Measurements from ENCODE around the gene IFI16. TPM values are rescaled to one million over a fixed set of nuclear protein-coding genes. Genes with fewer than 3 reads are reported as not detected.
"Not testable (repeated sequence)": the region's sequence is repeated elsewhere in the genome, so short reads cannot be mapped to it uniquely, and the experiment has no call there.

Gene IFI16
- total RNA-seq, 2 experiments from 2014 or later: 388 to 393 TPM

DNA sequence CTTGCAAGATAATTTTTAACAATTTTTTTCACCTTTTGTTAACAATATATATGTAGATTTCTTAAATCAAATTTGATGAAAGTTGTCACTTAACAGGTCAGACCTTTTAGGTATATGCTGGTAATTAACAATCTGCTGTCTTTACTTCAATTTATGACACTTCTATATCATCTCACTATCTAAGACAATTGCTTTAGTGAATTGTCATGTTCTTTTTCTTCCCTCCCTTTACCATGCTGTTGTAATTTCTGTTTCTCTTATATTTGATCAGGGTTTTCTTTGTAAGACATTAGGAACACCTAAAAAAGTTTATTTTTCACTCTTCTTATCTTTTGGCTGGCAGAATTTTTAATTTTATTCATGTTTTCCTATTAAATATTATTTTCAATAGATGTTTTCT is 2.0 kb downstream of the IFI16 start:
- peak overlapping the region; percentile 96 for H3K27ac Mint-ChIP-seq

DNA sequence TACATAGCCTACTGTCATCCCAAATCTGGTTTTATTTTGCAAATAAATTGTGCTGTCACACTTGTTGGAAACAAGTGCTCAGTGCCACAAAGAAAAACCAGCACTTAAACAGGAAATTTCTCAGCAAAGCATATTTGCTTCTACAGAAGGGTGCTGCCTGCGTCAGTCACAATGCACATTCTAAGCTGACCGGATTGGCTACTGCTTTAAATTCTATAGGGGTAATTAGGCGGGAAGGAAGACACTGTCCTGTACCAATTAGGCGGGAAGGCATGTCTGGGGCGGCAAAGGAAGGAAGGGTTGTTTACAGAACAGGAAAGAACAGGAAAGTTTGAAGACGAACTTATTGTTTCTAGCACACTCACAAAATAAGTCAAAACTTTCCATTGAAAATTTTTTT is 2.8 kb downstream of the IFI16 start:
- peak; percentile 89 for DNase-seq
- Mint-ChIP-seq H3K27me3 (no peaks in the 10 kb centered on the region), H3K4me1 (peaks cover 51% of the 10 kb centered on the region), H3K36me3 (peaks cover 78% of the 10 kb centered on the region), H3K27ac (peak overlapping the region; percentile 96), H3K4me3 (peak overlapping the region; percentile 89), H3K9me3 (ENCODE audit: low read depth) (no peaks in the 10 kb centered on the region)
- peak; percentile 64 for ATAC-seq
- CTCF ChIA-PET: interaction anchor here (1.0 to 1.8 kb wide), 2 partner anchors 14 to 59 kb away, joined by 4 to 9 read pairs; no protein-coding TSS in a partner anchor

More for the DNA sequence above, 2.0 kb downstream of the IFI16 start:
- CTCF ChIA-PET: interaction anchor here (2.3 kb wide), 1 partner anchor 77 kb away, joined by 6 read pairs; no protein-coding TSS in a partner anchor
- no peaks in the 10 kb centered on the region for H3K9me3 Mint-ChIP-seq (ENCODE audit: low read depth)
- H3K4me3 Mint-ChIP-seq: peak overlapping the region; percentile 89
- DNase-seq (no peak), ATAC-seq (no peak)
- no peaks in the 10 kb centered on the region for H3K27me3 Mint-ChIP-seq
- peaks cover 53% of the 10 kb centered on the region for H3K4me1 Mint-ChIP-seq
- peaks cover 76% of the 10 kb centered on the region for H3K36me3 Mint-ChIP-seq

DNA sequence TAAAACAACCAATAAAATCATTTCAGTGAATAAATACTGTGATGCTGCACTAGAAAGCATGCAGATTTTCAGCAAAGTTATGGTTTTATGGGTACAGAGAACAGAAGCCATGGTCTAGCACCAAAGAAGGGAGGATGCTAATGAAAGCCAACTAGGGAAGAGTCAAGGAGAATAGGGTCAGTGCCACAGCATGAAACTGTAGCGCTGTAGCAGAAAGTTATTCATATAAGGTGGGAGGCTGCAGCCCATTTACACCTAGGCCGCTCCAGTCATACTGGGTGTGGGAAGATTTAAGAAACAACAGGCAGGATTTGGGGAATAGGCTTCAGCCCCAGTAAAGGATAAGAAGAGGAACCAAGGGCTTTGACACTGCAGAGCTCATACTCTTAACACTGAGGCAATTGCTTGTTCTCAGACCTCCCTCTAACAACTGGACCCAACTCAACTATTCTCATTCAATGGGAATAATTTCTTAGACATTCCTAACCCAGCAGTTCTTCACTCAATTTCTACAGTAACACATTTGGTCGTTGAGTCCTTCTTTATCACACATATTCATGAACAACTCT is 4.4 kb downstream of the IFI16 start:
- H3K36me3 Mint-ChIP-seq: peaks cover 86% of the 10 kb centered on the region
- ATAC-seq: no peak
- no peaks in the 10 kb centered on the region for H3K27me3 Mint-ChIP-seq
- peak overlapping the region; percentile 89 for H3K4me3 Mint-ChIP-seq
- peaks cover 50% of the 10 kb centered on the region for H3K4me1 Mint-ChIP-seq
- no peaks in the 10 kb centered on the region for H3K9me3 Mint-ChIP-seq (ENCODE audit: low read depth)
- no peak for DNase-seq
- peak overlapping the region; percentile 96 for H3K27ac Mint-ChIP-seq
- CTCF ChIA-PET: no interaction called here

DNA sequence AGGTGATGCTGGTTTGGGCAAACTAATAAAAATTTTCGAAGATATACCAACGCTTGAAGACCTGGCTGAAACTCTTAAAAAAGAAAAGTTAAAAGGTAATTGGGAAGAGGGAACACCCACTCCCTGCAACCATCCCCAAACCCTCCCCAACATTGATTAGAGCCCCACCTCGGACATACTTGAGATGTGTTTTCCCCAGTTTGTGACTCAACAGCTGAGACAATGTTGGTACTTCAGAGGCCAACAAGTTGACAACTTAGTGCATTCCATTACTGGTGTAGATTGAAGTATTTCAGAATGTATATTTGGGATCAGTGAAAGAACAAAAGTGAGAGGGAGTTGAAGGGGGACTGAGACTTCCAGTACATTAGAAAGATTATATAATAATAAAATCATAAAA is 5.1 kb downstream of the IFI16 start:
- CTCF ChIA-PET: no interaction called here
- no peaks in the 10 kb centered on the region for H3K9me3 Mint-ChIP-seq (ENCODE audit: low read depth)

GRCh38 chr1:159015440-159015909 is 5.8 kb downstream of the IFI16 start:
- Mint-ChIP-seq H3K9me3 (ENCODE audit: low read depth) (no peaks in the 10 kb centered on the region), H3K27me3 (no peaks in the 10 kb centered on the region), H3K4me1 (peaks cover 63% of the 10 kb centered on the region), H3K27ac (peak overlapping the region; percentile 92), H3K36me3 (peaks cover 89% of the 10 kb centered on the region), H3K4me3 (peak overlapping the region; percentile 89)
- ATAC-seq (peak; percentile 84), DNase-seq (peak; percentile 88)
- CTCF ChIA-PET: interaction anchor here (0.9 kb wide), 1 partner anchor 57 kb away, joined by 4 read pairs; no protein-coding TSS in a partner anchor

More for the DNA sequence above, 5.1 kb downstream of the IFI16 start:
- Mint-ChIP-seq H3K27ac (peak overlapping the region; percentile 96), H3K27me3 (no peaks in the 10 kb centered on the region), H3K36me3 (peaks cover 89% of the 10 kb centered on the region), H3K4me1 (peaks cover 57% of the 10 kb centered on the region), H3K4me3 (peak overlapping the region; percentile 89)
- DNase-seq: no peak
- no peak for ATAC-seq

GRCh38 chr1:159023723-159024122 is 14.0 kb downstream of the IFI16 start:
- Mint-ChIP-seq H3K27ac (no peak overlapping the region), H3K9me3 (ENCODE audit: low read depth) (no peaks in the 10 kb centered on the region)
- CTCF ChIA-PET: interaction anchor here (1.2 kb wide), 1 partner anchor 48 kb away, joined by 3 read pairs; no protein-coding TSS in a partner anchor

DNA sequence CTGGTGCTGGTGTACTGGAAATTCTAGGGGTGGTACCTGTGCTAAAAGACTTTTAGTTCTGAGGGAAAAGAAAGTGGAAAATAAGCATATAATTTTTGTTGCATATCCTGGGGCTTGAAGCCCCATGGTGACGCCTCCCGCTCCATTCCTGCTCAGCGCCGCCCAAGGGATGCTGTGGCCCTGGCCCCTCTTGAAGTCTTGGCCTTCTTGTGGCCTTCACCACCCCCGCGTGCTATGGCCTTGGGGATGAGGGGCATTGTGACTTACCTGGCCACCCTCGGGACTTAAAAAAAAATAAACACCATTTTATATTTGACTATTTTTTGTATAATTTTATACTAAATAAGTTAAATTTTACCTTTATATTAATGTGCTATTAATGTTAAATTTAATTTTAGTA is 15.3 kb downstream of the IFI16 start:
- ATAC-seq: no peak
- CTCF ChIA-PET: interaction anchor here (1.2 kb wide), 1 partner anchor 16 kb away, joined by 3 read pairs; no protein-coding TSS in a partner anchor
- Mint-ChIP-seq H3K36me3 (peaks cover 85% of the 10 kb centered on the region), H3K9me3 (ENCODE audit: low read depth) (no peaks in the 10 kb centered on the region), H3K27me3 (no peaks in the 10 kb centered on the region), H3K4me1 (peaks cover 77% of the 10 kb centered on the region), H3K27ac (no peak overlapping the region), H3K4me3 (no peak overlapping the region)
- no peak for DNase-seq

More at GRCh38 chr1:159023723-159024122, 14.0 kb downstream of the IFI16 start:
- Mint-ChIP-seq H3K4me3 (no peak overlapping the region), H3K4me1 (peaks cover 79% of the 10 kb centered on the region), H3K27me3 (no peaks in the 10 kb centered on the region), H3K36me3 (peaks cover 86% of the 10 kb centered on the region)
- ATAC-seq: no peak
- DNase-seq: no peak

DNA sequence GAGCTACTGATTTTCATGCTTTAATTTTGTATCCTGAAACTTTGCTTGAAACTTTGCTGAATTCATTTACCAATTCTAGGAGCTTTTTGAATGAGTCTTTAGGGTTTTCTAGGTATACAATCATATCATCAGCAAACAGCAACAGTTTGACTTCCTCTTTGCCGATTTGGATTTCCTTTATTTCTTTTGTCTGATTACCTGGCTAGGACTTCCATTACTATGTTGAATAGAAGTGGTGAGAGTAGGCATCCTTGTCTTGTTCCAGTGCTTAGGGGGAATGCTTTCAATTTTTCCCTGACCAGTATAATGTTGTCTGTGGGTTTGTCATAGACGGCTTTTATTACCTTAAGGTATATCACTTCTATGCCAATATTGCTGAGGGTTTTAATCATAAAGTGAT is 17.1 kb downstream of the IFI16 start:
- H3K27ac Mint-ChIP-seq: peak overlapping the region; percentile 14
- H3K9me3 Mint-ChIP-seq (ENCODE audit: low read depth); ATAC-seq; CTCF ChIA-PET; H3K27me3 Mint-ChIP-seq; DNase-seq: not testable (repeated sequence)
- peaks cover 82% of the 10 kb centered on the region for H3K36me3 Mint-ChIP-seq
- H3K4me3 Mint-ChIP-seq: peak overlapping the region; percentile 55
- H3K4me1 Mint-ChIP-seq: peaks cover 79% of the 10 kb centered on the region

- Mint-ChIP-seq H3K4me1 (peaks cover 76% of the 10 kb centered on the region), H3K27me3 (no peaks in the 10 kb centered on the region), H3K27ac (peak overlapping the region; percentile 37), H3K4me3 (no peak overlapping the region), H3K36me3 (peaks cover 84% of the 10 kb centered on the region), H3K9me3 (ENCODE audit: low read depth) (no peaks in the 10 kb centered on the region)
- CTCF ChIA-PET: interaction anchor here (1.7 to 2.4 kb wide), 2 partner anchors 10 to 43 kb away, joined by 4 to 6 read pairs; no protein-coding TSS in a partner anchor
- no peak for ATAC-seq
- no peak for DNase-seq
Observed at GRCh38 chr1:159030311-159030710, 20.6 kb downstream of the IFI16 start.

- peaks cover 71% of the 10 kb centered on the region for H3K4me1 Mint-ChIP-seq
- H3K27ac Mint-ChIP-seq: no peak overlapping the region
Observed at GRCh38 chr1:159030877-159031447, 21.3 kb downstream of the IFI16 start.

DNA sequence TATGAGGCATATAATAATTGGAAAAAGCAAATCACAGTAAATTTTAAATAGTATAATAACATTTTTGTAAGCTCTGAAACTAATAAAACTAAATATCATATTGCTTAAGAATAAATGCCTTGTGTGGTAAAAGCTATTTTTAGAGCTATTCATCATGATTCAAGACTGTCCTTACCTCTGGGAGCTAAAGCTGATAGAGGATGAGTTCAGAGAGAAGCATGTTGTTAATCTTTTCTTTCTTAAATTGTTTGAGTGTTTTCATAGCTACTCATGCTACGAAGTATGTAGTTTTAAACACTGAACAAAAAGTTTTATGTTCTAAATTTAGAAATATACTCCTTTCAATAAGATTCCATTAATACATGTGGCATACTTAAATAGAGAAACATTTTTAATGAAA is 30.5 kb downstream of the IFI16 start:
- Mint-ChIP-seq H3K27me3 (no peaks in the 10 kb centered on the region), H3K9me3 (ENCODE audit: low read depth) (no peaks in the 10 kb centered on the region), H3K36me3 (peaks cover 77% of the 10 kb centered on the region), H3K4me3 (no peak overlapping the region), H3K4me1 (peaks cover 43% of the 10 kb centered on the region), H3K27ac (no peak overlapping the region)
- DNase-seq (no peak), ATAC-seq (no peak)
- CTCF ChIA-PET: interaction anchor here (1.0 to 1.6 kb wide), 3 partner anchors 11 to 35 kb away, joined by 3 to 4 read pairs (median 3); no protein-coding TSS in a partner anchor

More at GRCh38 chr1:159030877-159031447, 21.3 kb downstream of the IFI16 start:
- H3K4me3 Mint-ChIP-seq: no peak overlapping the region
- no peaks in the 10 kb centered on the region for H3K27me3 Mint-ChIP-seq
- peaks cover 85% of the 10 kb centered on the region for H3K36me3 Mint-ChIP-seq
- ATAC-seq (no peak), DNase-seq (no peak)
- no peaks in the 10 kb centered on the region for H3K9me3 Mint-ChIP-seq (ENCODE audit: low read depth)
- CTCF ChIA-PET: interaction anchor here (1.5 to 2.4 kb wide), 2 partner anchors 28 to 42 kb away, joined by 3 to 6 read pairs; no protein-coding TSS in a partner anchor

DNA sequence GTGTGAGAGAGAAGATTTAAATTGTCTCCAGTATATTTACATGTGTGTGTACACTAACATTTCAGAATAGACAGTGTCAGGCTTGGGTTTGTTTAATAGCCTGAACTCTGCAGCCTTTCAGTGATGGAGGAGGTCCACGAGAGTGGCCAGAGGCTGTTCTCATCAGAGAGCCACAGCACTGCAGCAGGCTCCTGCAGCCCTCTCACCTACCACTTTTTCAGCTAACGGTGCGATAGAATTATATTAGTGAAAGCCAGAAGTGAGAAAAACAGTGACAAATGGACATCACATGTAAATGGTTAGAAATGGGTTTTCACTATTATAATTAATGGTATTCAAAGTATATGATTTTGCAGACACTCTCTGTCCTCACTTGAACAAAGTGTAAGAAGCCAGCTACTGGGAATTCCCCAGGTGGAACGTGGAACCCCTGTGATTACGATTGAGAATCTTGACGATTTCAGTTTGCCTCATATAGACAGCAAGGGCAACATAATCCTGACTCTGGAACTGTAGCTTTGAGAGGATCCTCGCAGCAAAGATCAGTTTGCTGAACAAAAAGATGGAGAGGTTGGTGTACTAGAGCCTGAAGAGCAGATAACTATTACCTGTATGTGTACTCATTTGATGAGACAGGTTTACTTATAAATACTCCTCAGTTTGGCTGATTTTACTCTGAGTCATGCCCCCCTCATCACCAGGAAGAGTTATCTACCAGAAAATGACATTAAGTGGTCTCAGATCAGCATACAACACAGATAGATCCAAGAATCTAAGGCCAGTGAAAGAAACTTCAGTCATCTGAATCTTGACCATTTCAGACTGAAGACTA is 31.4 kb downstream of the IFI16 start:
- DNase-seq (no peak), ATAC-seq (no peak)
- no peaks in the 10 kb centered on the region for H3K9me3 Mint-ChIP-seq (ENCODE audit: low read depth)
- H3K27ac Mint-ChIP-seq: no peak overlapping the region
- H3K4me1 Mint-ChIP-seq: peaks cover 43% of the 10 kb centered on the region
- no peak overlapping the region for H3K4me3 Mint-ChIP-seq
- H3K27me3 Mint-ChIP-seq: no peaks in the 10 kb centered on the region
- peaks cover 72% of the 10 kb centered on the region for H3K36me3 Mint-ChIP-seq
- CTCF ChIA-PET: interaction anchor here (1.0 to 1.6 kb wide), 4 partner anchors 12 to 23 kb away, joined by 3 to 5 read pairs (median 4); no protein-coding TSS in a partner anchor

DNA sequence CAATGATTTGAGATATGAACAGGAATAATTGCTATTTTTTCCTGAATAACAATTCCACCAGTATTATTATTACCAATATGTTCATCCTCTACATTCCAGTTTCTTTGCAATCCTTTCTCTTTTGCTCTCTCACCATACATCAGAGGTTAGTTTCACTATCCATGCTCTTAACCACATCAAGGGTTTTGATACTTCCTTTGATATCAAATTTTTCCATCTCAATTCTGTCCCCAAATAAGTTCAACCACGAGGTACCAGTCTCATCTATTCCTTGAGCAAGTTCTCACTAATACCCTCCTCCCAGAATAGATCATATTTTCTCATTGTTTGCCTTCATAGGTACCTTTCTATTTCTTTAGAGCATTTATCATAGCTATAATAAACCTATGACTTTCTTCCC is 36.8 kb downstream of the IFI16 start:
- H3K27me3 Mint-ChIP-seq; H3K9me3 Mint-ChIP-seq (ENCODE audit: low read depth); H3K4me3 Mint-ChIP-seq; CTCF ChIA-PET; DNase-seq: not testable (repeated sequence)
- peaks cover 32% of the 10 kb centered on the region for H3K4me1 Mint-ChIP-seq
- H3K27ac Mint-ChIP-seq: peak overlapping the region; percentile 16
- peaks cover 64% of the 10 kb centered on the region for H3K36me3 Mint-ChIP-seq
- peak; percentile 45 for ATAC-seq

Data from activated CD8-positive, alpha-beta memory T cell treated with anti-CD3 and anti-CD28 coated beads, Interleukin-2, amount 10 ng/mL, durations not matched to agents 7 days and 5 days (primary cell).